WTC11 (cell line): ENCODE results near the gene ISL2. TPM values are rescaled to one million over a fixed set of nuclear protein-coding genes. Genes with fewer than 3 reads are reported as not detected.

Experiments
- ATAC-seq: fragments of 200-7000 bp; cut with Tn5 transposase; 2 replicates; pipeline ENCODE4 v1.10.0; 2021; ENCODE audit warnings: mild to moderate bottlenecking, moderate library complexity
- CTCF ChIA-PET: fragments of 300-600 bp; sonication (Branson Sonifier 250); formaldehyde crosslinking; loops from one replicate; lab custom pipeline; 2021; ENCODE audit warnings: antibody characterized with exemption; lab: Charles Lee
- POLR2A ChIA-PET: fragments of 350-600 bp; sonication (Branson Sonifier 250); formaldehyde crosslinking; loops from one replicate; lab custom pipeline; 2021; ENCODE audit warnings: antibody characterized with exemption; lab: Charles Lee
- DNase-seq: peaks from one replicate; pipeline ENCODE4 v3.0.0; 2021; ENCODE audit warnings: low spot score
- H3K27ac Mint-ChIP-seq: 2 replicates; pipeline ENCODE4 v1.8.0; 2021; ENCODE audit warnings: mixed read lengths
- H3K27me3 Mint-ChIP-seq: 2 replicates; pipeline ENCODE4 v1.8.0; 2021; ENCODE audit warnings: low read depth, mild to moderate bottlenecking, moderate library complexity, mixed read lengths
- H3K36me3 Mint-ChIP-seq: 2 replicates; pipeline ENCODE4 v1.8.0; 2021; ENCODE audit warnings: mixed read lengths
- H3K4me1 Mint-ChIP-seq: 2 replicates; pipeline ENCODE4 v1.8.0; 2022; ENCODE audit warnings: mixed read lengths
- H3K4me3 Mint-ChIP-seq: 2 replicates; pipeline ENCODE4 v1.8.0; 2021; ENCODE audit warnings: mild to moderate bottlenecking, moderate library complexity, mixed read lengths
- H3K9me3 Mint-ChIP-seq: 2 replicates; pipeline ENCODE4 v1.8.0; 2021; ENCODE audit warnings: mixed read lengths
- ATF3 ChIP-seq: sonication (generic); formaldehyde crosslinking; conservative IDR thresholded peaks from 2 replicates; pipeline ENCODE4 v1.8.1; 2022; ENCODE audit warnings: mild to moderate bottlenecking, missing genetic modification reagents
- CDX4 ChIP-seq: fragments of 250-450 bp; sonication (Bioruptor Pico); IDR thresholded peaks from 2 replicates; pipeline ENCODE4 v1.9.0; 2021; ENCODE audit warnings: moderate library complexity, mild to moderate bottlenecking, inconsistent platforms, borderline replicate concordance
- E2F4 ChIP-seq: sonication (generic); formaldehyde crosslinking; IDR thresholded peaks from 2 replicates; pipeline ENCODE4 v1.8.1; 2022; ENCODE audit warnings: low read depth, mild to moderate bottlenecking, moderate library complexity, missing genetic modification reagents, borderline replicate concordance
- GABPB1 ChIP-seq: sonication (generic); formaldehyde crosslinking; IDR thresholded peaks from 2 replicates; pipeline ENCODE4 v1.8.1; 2023; ENCODE audit warnings: mild to moderate bottlenecking, missing genetic modification reagents
- GRHL2 ChIP-seq: fragments of 250-450 bp; sonication (Bioruptor Pico); IDR thresholded peaks from 2 replicates; pipeline ENCODE4 v1.8.0; 2022; ENCODE audit warnings: mild to moderate bottlenecking, moderate library complexity; ENCODE audit not compliant: insufficient replicate concordance, severe bottlenecking
- IRF2 ChIP-seq: sonication (generic); formaldehyde crosslinking; IDR thresholded peaks from 2 replicates; pipeline ENCODE4 v1.8.0; 2022; ENCODE audit warnings: low read depth, missing genetic modification reagents, borderline replicate concordance
- JAZF1 ChIP-seq: fragments of 250-450 bp; sonication (Bioruptor Pico); IDR thresholded peaks from 2 replicates; pipeline ENCODE4 v1.9.0; 2021; ENCODE audit warnings: moderate library complexity, mild to moderate bottlenecking, inconsistent platforms
- OVOL2 ChIP-seq: fragments of 250-450 bp; sonication (Bioruptor Pico); IDR thresholded peaks from 2 replicates; pipeline ENCODE4 v1.9.0; 2021; ENCODE audit warnings: mild to moderate bottlenecking, borderline replicate concordance
- PRDM15 ChIP-seq: sonication (generic); formaldehyde crosslinking; IDR thresholded peaks from 2 replicates; pipeline ENCODE4 v1.8.0; 2022; ENCODE audit warnings: missing genetic modification reagents
- PRRX2 ChIP-seq: fragments of 250-450 bp; sonication (Bioruptor Pico); IDR thresholded peaks from 2 replicates; pipeline ENCODE4 v1.8.0; 2021; ENCODE audit warnings: mild to moderate bottlenecking
- TEAD1 ChIP-seq: sonication (generic); formaldehyde crosslinking; IDR thresholded peaks from 2 replicates; pipeline ENCODE4 v1.8.0; 2022; ENCODE audit warnings: mild to moderate bottlenecking, missing genetic modification reagents
- ZBTB43 ChIP-seq: sonication (generic); formaldehyde crosslinking; IDR thresholded peaks from 2 replicates; pipeline ENCODE4 v1.8.1; 2023; ENCODE audit warnings: mild to moderate bottlenecking, missing genetic modification reagents
- ZNF121 ChIP-seq: sonication (generic); formaldehyde crosslinking; IDR thresholded peaks from 2 replicates; pipeline ENCODE4 v1.8.0; 2023; ENCODE audit warnings: missing genetic modification reagents
- ZNF138 ChIP-seq: sonication (generic); formaldehyde crosslinking; conservative IDR thresholded peaks from 2 replicates; pipeline ENCODE4 v1.8.1; 2022; ENCODE audit warnings: mild to moderate bottlenecking, moderate library complexity, missing genetic modification reagents
- ZNF232 ChIP-seq: sonication (generic); formaldehyde crosslinking; IDR thresholded peaks from 2 replicates; pipeline ENCODE4 v1.8.0; 2022; ENCODE audit warnings: mild to moderate bottlenecking, missing genetic modification reagents
- ZNF317 ChIP-seq: sonication (generic); formaldehyde crosslinking; IDR thresholded peaks from 2 replicates; pipeline ENCODE4 v1.8.1; 2023; ENCODE audit warnings: low read depth, mild to moderate bottlenecking, moderate library complexity, missing genetic modification reagents, borderline replicate concordance
- ZNF416 ChIP-seq: fragments of 250-450 bp; sonication (Bioruptor Pico); IDR thresholded peaks from 2 replicates; pipeline ENCODE4 v1.9.0; 2021; ENCODE audit warnings: mild to moderate bottlenecking, inconsistent platforms
- ZNF532 ChIP-seq: fragments of 250-450 bp; sonication (Bioruptor Pico); IDR thresholded peaks from 2 replicates; pipeline ENCODE4 v1.9.0; 2021; ENCODE audit warnings: mild to moderate bottlenecking, borderline replicate concordance
- total RNA-seq: library from RNA; stranded (reverse); gene quantifications from 3 replicates; pipeline ENCODE4 v1.2.3, GENCODE V29; 2021
- TF ChIP-seq, protein P1 (sequence below): sonication (generic); formaldehyde crosslinking; IDR thresholded peaks from 2 replicates; pipeline ENCODE4 v1.8.0; 2022; ENCODE audit warnings: mild to moderate bottlenecking, missing genetic modification reagents
- TF ChIP-seq, protein P2 (sequence below): fragments of 250-450 bp; sonication (Bioruptor Pico); conservative IDR thresholded peaks from 2 replicates; pipeline ENCODE4 v1.9.0; 2021; ENCODE audit warnings: mild to moderate bottlenecking

ISL2 gene
- total RNA-seq, 1 experiment from 2014 or later = 0.24 TPM

DNA sequence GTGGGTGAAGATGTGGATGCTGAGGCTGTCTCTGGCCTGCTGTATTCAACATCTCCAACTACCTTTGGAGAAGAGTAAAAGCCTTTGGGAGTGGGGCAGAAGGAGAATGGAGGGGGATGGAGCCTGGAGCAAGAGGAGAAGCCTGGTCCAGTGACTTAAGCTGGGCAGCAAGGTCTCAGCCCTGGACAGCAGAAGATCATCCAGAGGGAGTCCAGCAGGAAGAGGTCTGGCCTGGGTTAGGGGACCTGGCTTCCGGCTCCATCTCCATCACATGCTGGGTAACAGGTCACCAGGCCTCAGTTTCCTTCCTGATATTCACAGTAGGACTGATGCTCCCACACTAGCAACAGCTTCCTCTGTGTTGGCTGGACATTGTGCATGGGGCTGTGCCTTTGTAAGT lies 3.8 kb upstream of the ISL2 start:
- peaks cover 82% of the 10 kb centered on the region for H3K27me3 Mint-ChIP-seq
- H3K4me3 Mint-ChIP-seq = no peak overlapping the region
- no peak for DNase-seq
- ATAC-seq = no peak
- H3K27ac Mint-ChIP-seq = no peak overlapping the region
- no peaks in the 10 kb centered on the region for H3K36me3 Mint-ChIP-seq
- ChIA-PET POLR2A (no interaction called here), CTCF (interaction anchor here (0.6 to 2.7 kb wide), 6 partner anchors 14 to 366 kb away, joined by 3 to 24 read pairs (median 10); no protein-coding TSS in a partner anchor)
- TF ChIP-seq E2F4 (no peak), ZBTB43 (CRISPR knock-in tag) (no peak), JAZF1 (no peak), ZNF416 (CRISPR knock-in tag) (no peak), ZNF138 (no peak), OVOL2 (no peak), ZNF121 (CRISPR knock-in tag) (no peak), IRF2 (CRISPR knock-in tag) (no peak), GABPB1 (no peak), CDX4 (CRISPR knock-in tag) (no peak), PRDM15 (CRISPR knock-in tag) (no peak), PRRX2 (CRISPR knock-in tag) (no peak), TEAD1 (CRISPR knock-in tag) (no peak)
- TF ChIP-seq, protein P1, sequence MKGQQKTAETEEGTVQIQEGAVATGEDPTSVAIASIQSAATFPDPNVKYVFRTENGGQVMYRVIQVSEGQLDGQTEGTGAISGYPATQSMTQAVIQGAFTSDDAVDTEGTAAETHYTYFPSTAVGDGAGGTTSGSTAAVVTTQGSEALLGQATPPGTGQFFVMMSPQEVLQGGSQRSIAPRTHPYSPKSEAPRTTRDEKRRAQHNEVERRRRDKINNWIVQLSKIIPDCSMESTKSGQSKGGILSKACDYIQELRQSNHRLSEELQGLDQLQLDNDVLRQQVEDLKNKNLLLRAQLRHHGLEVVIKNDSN (CRISPR knock-in tag) = no peak
- TF ChIP-seq, protein P2, sequence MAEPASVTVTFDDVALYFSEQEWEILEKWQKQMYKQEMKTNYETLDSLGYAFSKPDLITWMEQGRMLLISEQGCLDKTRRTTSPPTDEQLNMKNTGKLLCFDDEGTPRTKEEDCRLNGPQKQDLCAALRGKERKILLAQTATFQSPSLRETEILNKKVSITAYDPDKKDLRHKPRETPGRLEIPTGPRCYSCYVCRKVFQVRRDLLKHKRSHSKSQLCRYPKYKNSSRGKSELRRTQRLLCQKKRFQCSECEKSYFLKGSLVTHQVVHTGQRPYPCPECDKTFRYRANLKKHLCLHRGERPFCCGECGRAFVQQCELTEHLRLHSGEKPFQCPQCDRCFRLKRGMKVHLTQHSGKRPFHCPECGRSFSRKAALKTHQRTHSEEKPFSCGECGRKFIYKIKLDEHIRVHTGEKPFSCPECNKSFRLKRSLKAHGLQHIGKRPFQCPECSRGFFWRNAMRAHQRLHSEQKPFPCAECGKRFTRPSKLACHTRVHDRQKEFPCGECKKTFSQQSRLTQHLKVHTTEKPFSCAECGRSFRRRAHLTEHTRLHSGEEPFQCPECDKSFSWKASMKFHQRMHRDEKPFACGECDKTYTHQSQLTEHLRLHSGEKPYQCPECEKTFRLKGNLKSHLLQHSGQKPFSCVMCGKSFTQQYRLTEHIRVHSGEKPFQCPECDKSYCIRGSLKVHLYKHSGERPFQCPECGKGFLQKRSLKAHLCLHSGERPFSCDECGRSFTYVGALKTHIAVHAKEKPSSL = no peak
- H3K9me3 Mint-ChIP-seq = no peaks in the 10 kb centered on the region
- H3K4me1 Mint-ChIP-seq = peaks cover 29% of the 10 kb centered on the region

DNA sequence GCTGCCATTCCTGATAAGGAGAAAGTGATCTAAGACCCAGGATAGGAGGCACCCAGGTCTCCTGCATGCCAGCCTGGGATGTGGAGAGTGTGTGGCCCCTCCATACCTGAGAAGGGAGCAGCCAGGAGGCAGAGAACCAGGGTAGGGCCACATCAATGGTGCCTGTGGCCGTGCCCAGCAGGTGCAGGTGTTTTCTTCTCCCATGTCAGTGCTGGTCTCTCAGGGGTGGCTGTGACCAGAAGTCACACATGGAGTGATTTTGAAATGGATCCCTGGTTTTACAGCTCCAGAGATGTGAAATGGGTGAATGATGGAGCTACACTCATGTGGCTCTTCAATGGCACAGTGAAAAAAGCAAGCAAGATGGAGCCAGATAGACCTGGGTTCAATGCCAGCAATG lies 3.3 kb upstream of the ISL2 start:
- POLR2A ChIA-PET = no interaction called here
- DNase-seq = no peak
- no peak for ATAC-seq
- no peaks in the 10 kb centered on the region for H3K36me3 Mint-ChIP-seq
- peaks cover 82% of the 10 kb centered on the region for H3K27me3 Mint-ChIP-seq
- no peak overlapping the region for H3K27ac Mint-ChIP-seq
- H3K4me3 Mint-ChIP-seq = no peak overlapping the region
- no peaks in the 10 kb centered on the region for H3K9me3 Mint-ChIP-seq
- CTCF ChIA-PET = interaction anchor here (1.0 to 2.7 kb wide), 13 partner anchors 10 to 183 kb away, joined by 3 to 24 read pairs (median 5); no protein-coding TSS in a partner anchor
- H3K4me1 Mint-ChIP-seq = peaks cover 29% of the 10 kb centered on the region
- no peak for TF ChIP-seq ZNF416 (CRISPR knock-in tag)
- no peak for TF ChIP-seq OVOL2
- no peak for TF ChIP-seq ZNF232 (CRISPR knock-in tag)
- no peak for TF ChIP-seq ZNF317 (CRISPR knock-in tag)
- TF ChIP-seq ATF3 (CRISPR knock-in tag) = no peak
- TF ChIP-seq GRHL2 (CRISPR knock-in tag) = no peak
- TF ChIP-seq ZNF532 = no peak
- TF ChIP-seq CDX4 (CRISPR knock-in tag) = no peak
